IMR-90 (cell line): ENCODE results near the gene ADM2. TPM values are rescaled to one million over a fixed set of nuclear protein-coding genes. Genes with fewer than 3 reads are reported as not detected.

Source experiments
- ATAC-seq: fragments of 200-7000 bp; cut with Tn5 transposase; 2 replicates; pipeline ENCODE4 v1.9.1; 2020; ENCODE audit warnings: low read depth, mild to moderate bottlenecking, moderate library complexity
- BruUV-seq: library from RNA; stranded (reverse); fragments of 400-500 nt; replicated peaks from 2 replicates; lab custom pipeline; 2021; lab: Mats Ljungman, UMichigan
- CTCF ChIA-PET: fragments of 300-600 bp; formaldehyde crosslinking; extraction: SDS; loops from one replicate; lab custom pipeline; 2021; ENCODE audit warnings: antibody characterized with exemption; lab: Yijun Ruan, JAX
- POLR2A ChIA-PET: fragments of 300-600 bp; sonication (Branson Sonifier 250); formaldehyde crosslinking; loops from one replicate; lab custom pipeline; 2022; ENCODE audit warnings: antibody characterized with exemption; ENCODE audit not compliant: unreplicated experiment; lab: Charles Lee
- DNase-seq: peaks from one replicate; pipeline ENCODE4 v3.0.0; 2013
- H2AFZ ChIP-seq: replicated peaks from 2 replicates; pipeline ENCODE3; 2013; ENCODE audit warnings: low read length, mild to moderate bottlenecking; ENCODE audit not compliant: poor library complexity
- H2AK5ac ChIP-seq: 2 replicates; pipeline ENCODE4 v1.6.1; 2013; ENCODE audit warnings: low read depth, low read length, inconsistent platforms
- H2AK9ac ChIP-seq: replicated peaks from 2 replicates; pipeline ENCODE3; 2013; ENCODE audit warnings: mild to moderate bottlenecking, low read depth, low read length, moderate library complexity; ENCODE audit not compliant: poor library complexity
- H2BK120ac ChIP-seq: 2 replicates; pipeline ENCODE4 v1.6.1; 2013; ENCODE audit warnings: low read depth, low read length, inconsistent platforms
- H2BK15ac ChIP-seq: 3 replicates; pipeline ENCODE4 v1.6.1; 2013; ENCODE audit warnings: low read depth, low read length, inconsistent platforms
- H2BK20ac ChIP-seq: 2 replicates; pipeline ENCODE4 v1.6.1; 2013; ENCODE audit warnings: low read depth, mild to moderate bottlenecking, inconsistent platforms, low read length, moderate library complexity
- H2BK5ac ChIP-seq: 2 replicates; pipeline ENCODE4 v1.6.1; 2013; ENCODE audit warnings: mild to moderate bottlenecking, low read depth, low read length, inconsistent platforms; ENCODE audit not compliant: poor library complexity, severe bottlenecking
- H3K14ac ChIP-seq: replicated peaks from 2 replicates; pipeline ENCODE4 v1.6.1; 2013; ENCODE audit warnings: low read depth, low read length, inconsistent platforms
- H3K18ac ChIP-seq: 2 replicates; pipeline ENCODE4 v1.6.1; 2013; ENCODE audit warnings: low read depth, low read length, control low read depth
- H3K23ac ChIP-seq: 2 replicates; pipeline ENCODE4 v1.6.1; 2013; ENCODE audit warnings: low read depth, low read length, inconsistent platforms
- H3K27ac ChIP-seq: 2 replicates; pipeline ENCODE4 v1.5.1; 2013; ENCODE audit warnings: mild to moderate bottlenecking, control low read depth, low read length; ENCODE audit not compliant: insufficient read depth
- H3K27me3 ChIP-seq: 2 replicates; pipeline ENCODE4 v1.6.1; 2013; ENCODE audit warnings: low read length; ENCODE audit not compliant: control insufficient read depth, insufficient read depth
- H3K36me3 ChIP-seq: 2 replicates; pipeline ENCODE4 v1.6.1; 2013; ENCODE audit warnings: low read length, mixed read lengths; ENCODE audit not compliant: control insufficient read depth, insufficient read depth
- H3K4ac ChIP-seq: 2 replicates; pipeline ENCODE4 v1.6.1; 2013; ENCODE audit warnings: low read depth, low read length, inconsistent platforms
- H3K4me1 ChIP-seq: 2 replicates; pipeline ENCODE4 v1.6.1; 2013; ENCODE audit warnings: low read length, mixed read lengths; ENCODE audit not compliant: control insufficient read depth, insufficient read depth
- H3K4me2 ChIP-seq: 2 replicates; pipeline ENCODE4 v1.6.1; 2013; ENCODE audit warnings: low read depth, mild to moderate bottlenecking, control low read depth, low read length, moderate library complexity
- H3K4me3 ChIP-seq: 2 replicates; pipeline ENCODE4 v1.5.1; 2013; ENCODE audit warnings: low read depth, mild to moderate bottlenecking, control low read depth, low read length, moderate library complexity; ENCODE audit not compliant: insufficient read depth
- H3K56ac ChIP-seq: 2 replicates; pipeline ENCODE4 v1.6.1; 2013; ENCODE audit warnings: low read length, inconsistent platforms; ENCODE audit not compliant: insufficient read depth; ENCODE audit errors: extremely low read depth
- H3K79me1 ChIP-seq, 2 experiments: 2 replicates each; pipeline ENCODE4 v1.6.1; 2013; ENCODE audit warnings: low read length in 2 of 2, inconsistent platforms in 1 of 2, low read depth in 1 of 2
- H3K9ac ChIP-seq: 2 replicates; pipeline ENCODE4 v1.6.1; 2013; ENCODE audit warnings: low read depth, low read length, control low read depth
- H3K9me1 ChIP-seq: 2 replicates; pipeline ENCODE4 v1.6.1; 2013; ENCODE audit warnings: low read length, inconsistent platforms; ENCODE audit not compliant: insufficient read depth
- H3K9me3 ChIP-seq: 2 replicates; pipeline ENCODE4 v1.6.1; 2013; ENCODE audit warnings: low read length; ENCODE audit not compliant: control insufficient read depth, insufficient read depth
- H4K20me1 ChIP-seq: 2 replicates; pipeline ENCODE4 v1.6.1; 2013; ENCODE audit warnings: low read length, inconsistent platforms; ENCODE audit not compliant: insufficient read depth
- H4K5ac ChIP-seq: 2 replicates; pipeline ENCODE4 v1.6.1; 2013; ENCODE audit warnings: mild to moderate bottlenecking, low read depth, low read length, control low read depth
- H4K8ac ChIP-seq, 2 experiments: 2 replicates each; pipeline ENCODE4 v1.6.1; 2013; ENCODE audit warnings: low read depth in 2 of 2, low read length in 2 of 2, control low read depth in 1 of 2, inconsistent platforms in 1 of 2
- H4K91ac ChIP-seq: 2 replicates; pipeline ENCODE4 v1.6.1; 2013; ENCODE audit warnings: low read depth, low read length, inconsistent platforms; ENCODE audit not compliant: insufficient read depth
- BHLHE40 ChIP-seq: fragments of 150-350 bp; IDR thresholded peaks from 2 replicates; pipeline ENCODE4 v1.6.1; 2016; ENCODE audit warnings: mild to moderate bottlenecking, low read depth, low read length
- CEBPB ChIP-seq: IDR thresholded peaks from 2 replicates; pipeline ENCODE4 v1.6.1; 2012; ENCODE audit warnings: low read depth, low read length, improper control_type of control experiment
- CHD1 ChIP-seq: IDR thresholded peaks from 2 replicates; pipeline ENCODE4 v1.6.1; 2012; ENCODE audit warnings: low read depth, low read length, improper control_type of control experiment
- ELK1 ChIP-seq: fragments of 150-350 bp; IDR thresholded peaks from 2 replicates; pipeline ENCODE4 v1.6.1; 2016; ENCODE audit warnings: low read depth, mild to moderate bottlenecking, low read length, moderate library complexity, borderline replicate concordance
- FOS ChIP-seq: fragments of 150-350 bp; IDR thresholded peaks from 2 replicates; pipeline ENCODE4 v1.6.1; 2016; ENCODE audit warnings: low read depth, low read length
- MAFK ChIP-seq: IDR thresholded peaks from 2 replicates; pipeline ENCODE4 v1.6.1; 2012; ENCODE audit warnings: low read depth, low read length, improper control_type of control experiment
- MXI1 ChIP-seq: IDR thresholded peaks from 2 replicates; pipeline ENCODE4 v1.6.1; 2012; ENCODE audit warnings: low read depth, mild to moderate bottlenecking, low read length, moderate library complexity, borderline replicate concordance
- NFE2L2 ChIP-seq: fragments of 150-350 bp; IDR thresholded peaks from 2 replicates; pipeline ENCODE4 v1.6.1; 2016; ENCODE audit warnings: low read depth, mild to moderate bottlenecking, low read length
- POLR2A ChIP-seq: IDR thresholded peaks from 2 replicates; pipeline ENCODE4 v1.6.1; 2012; ENCODE audit warnings: mild to moderate bottlenecking, low read depth, low read length
- RCOR1 ChIP-seq: IDR thresholded peaks from 2 replicates; pipeline ENCODE4 v1.6.1; 2012; ENCODE audit warnings: mild to moderate bottlenecking, low read length, improper control_type of control experiment; ENCODE audit not compliant: insufficient replicate concordance
- RFX5 ChIP-seq: IDR thresholded peaks from 2 replicates; pipeline ENCODE4 v1.8.0; 2012; ENCODE audit warnings: low read depth, mild to moderate bottlenecking, low read length, moderate library complexity
- SMC3 ChIP-seq: fragments of 150-350 bp; IDR thresholded peaks from 2 replicates; pipeline ENCODE4 v1.6.1; 2016; ENCODE audit warnings: low read depth, mild to moderate bottlenecking, antibody characterized with exemption, low read length, moderate library complexity
- WGBS, 2 experiments: methylation state at CpG; one replicate each; pipeline versions ENCODE4 v1.1.5 to v1.1.7; 2013; ENCODE audit warnings: missing lambda C conversion rate in 2 of 2; ENCODE audit not compliant: insufficient read length in 1 of 2; ENCODE audit errors: extremely low coverage in 2 of 2; 5-methylcytosine and 5-hydroxymethylcytosine counted together
- dilution Hi-C: fragments of 300-500 bp; cut with HindIII; formaldehyde crosslinking; loops from one replicate; pipeline ENCODE4 v1.14.3; 2018; ENCODE audit warnings: low sequenced_read_pairs; ENCODE audit not compliant: unreplicated experiment
- in situ Hi-C: fragments of 300-500 bp; cut with MboI; formaldehyde crosslinking; loops from 3 replicates; pipeline ENCODE4 v1.14.3; 2019; ENCODE audit warnings: low sequenced_read_pairs, inconsistent platforms, mixed read lengths
- intact Hi-C: fragments of 100-400 bp; cut with micrococcal nuclease; formaldehyde crosslinking; loops from 2 replicates; pipeline ENCODE4 v1.10.0; 2022
- polyA plus RNA-seq, 3 experiments: library from polyadenylated mRNA; depleted of rRNA; stranded (reverse); fragments of >200 nt; gene quantifications; 2 replicates each; pipeline ENCODE4 v1.2.3, GENCODE V29; 2012; ENCODE audit warnings: low replicate concordance in 1 of 3
- total RNA-seq: library from RNA; depleted of rRNA; stranded (reverse); fragments of >200 nt; gene quantifications from 2 replicates; pipeline ENCODE4 v1.2.3, GENCODE V29; 2012
- TF ChIP-seq, protein P1 (sequence below): fragments of 150-350 bp; IDR thresholded peaks from 2 replicates; pipeline ENCODE4 v1.6.1; 2017; ENCODE audit warnings: mild to moderate bottlenecking, antibody characterized with exemption, low read length, low read depth

The ADM2 gene
- total and polyA plus RNA-seq, 2 of the 4 experiments (the other 2 are of a cell fraction): 0.18 to 2.3 TPM

- H3K4me3 ChIP-seq: no peak overlapping the region
- H2AFZ ChIP-seq: no peak overlapping the region
- H2BK20ac ChIP-seq: no peak overlapping the region
- no peak overlapping the region for H2BK15ac ChIP-seq
- peak overlapping the region; percentile 28 for H2AK9ac ChIP-seq
- ATAC-seq (no peak), DNase-seq (no peak)
- no peak overlapping the region for H4K5ac ChIP-seq
- no peak overlapping the region for H3K4me2 ChIP-seq
- no peak overlapping the region for H3K14ac ChIP-seq
- H3K4me1 ChIP-seq: no peaks in the 10 kb centered on the region
- H3K56ac ChIP-seq: no peak overlapping the region
- H2AK5ac ChIP-seq: no peak overlapping the region
- no peak overlapping the region for H3K9ac ChIP-seq
- H4K91ac ChIP-seq: no peak overlapping the region
- H3K27ac ChIP-seq: no peak overlapping the region
- no peaks in the 10 kb centered on the region for H3K27me3 ChIP-seq
- intact Hi-C loops (no loop called here), dilution Hi-C loops (no loop called here), in situ Hi-C loops (no loop called here)
- no peak for TF ChIP-seq NFE2L2
- no peak for TF ChIP-seq MXI1
- TF ChIP-seq CEBPB: no peak
- TF ChIP-seq CHD1: no peak
- no peak for TF ChIP-seq FOS
- TF ChIP-seq BHLHE40: no peak
- no peak for TF ChIP-seq RFX5
- no peak for TF ChIP-seq RCOR1
- no peak for TF ChIP-seq MAFK
- TF ChIP-seq, protein P1, sequence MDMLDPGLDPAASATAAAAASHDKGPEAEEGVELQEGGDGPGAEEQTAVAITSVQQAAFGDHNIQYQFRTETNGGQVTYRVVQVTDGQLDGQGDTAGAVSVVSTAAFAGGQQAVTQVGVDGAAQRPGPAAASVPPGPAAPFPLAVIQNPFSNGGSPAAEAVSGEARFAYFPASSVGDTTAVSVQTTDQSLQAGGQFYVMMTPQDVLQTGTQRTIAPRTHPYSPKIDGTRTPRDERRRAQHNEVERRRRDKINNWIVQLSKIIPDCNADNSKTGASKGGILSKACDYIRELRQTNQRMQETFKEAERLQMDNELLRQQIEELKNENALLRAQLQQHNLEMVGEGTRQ: no peak
- TF ChIP-seq ELK1: no peak
- TF ChIP-seq SMC3: no peak
- TF ChIP-seq POLR2A: no peak
- H3K36me3 ChIP-seq: peaks cover 73% of the 10 kb centered on the region
- ChIA-PET CTCF (no interaction called here), POLR2A (no interaction called here)
- no peak overlapping the region for H3K23ac ChIP-seq
- H4K8ac ChIP-seq: no peak overlapping the region
- H3K18ac ChIP-seq: no peak overlapping the region
- no peaks in the 10 kb centered on the region for H3K9me3 ChIP-seq
- no peak overlapping the region for H2BK120ac ChIP-seq
- 95% methylated on average over 6 of the region's 17 CpGs; no CpG with 5 or more reads in 1 of the 2 experiments for WGBS, 2 experiments
- H4K20me1 ChIP-seq: peaks cover 20% of the 10 kb centered on the region
- peaks cover 0 to 9% of the 10 kb centered on the region in 2 experiments; a peak in 1 of 4 replicates for H3K79me1 ChIP-seq
- no TSS peak for BruUV-seq
- H3K4ac ChIP-seq: no peak overlapping the region
- H3K9me1 ChIP-seq: no peaks in the 10 kb centered on the region
- no peak overlapping the region for H2BK5ac ChIP-seq
Observed at GRCh38 chr22:50441428-50441993, 39.8 kb upstream of the ADM2 start.
